Measurements from ENCODE around the gene PHF5A.
"Not testable (repeated sequence)": the region's sequence is repeated elsewhere in the genome, so short reads cannot be mapped to it uniquely, and the experiment has no call there.

Gene PHF5A

GRCh38 chr22:41446639-41447434, 21.7 kb downstream of the PHF5A start, which contains the start of gene TOB2:
Gene TOB2 (minus strand): TSS chr22:41446801. CDS start chr22:41437345, 9,456 bp downstream.
- peak; percentile 91 for DNase-seq

GRCh38 chr22:41446057-41446501, 22.4 kb downstream of the PHF5A start:
- peak; percentile 10 for DNase-seq

- DNase-seq: peak; percentile 13
Observed at GRCh38 chr22:41445129-41446056, 23.1 kb downstream of the PHF5A start.

GRCh38 chr22:41444360-41445128, 23.9 kb downstream of the PHF5A start:
- peak; percentile 75 for DNase-seq

GRCh38 chr22:41442240-41442792, 26.2 kb downstream of the PHF5A start:
- DNase-seq: no peak

GRCh38 chr22:41440511-41440910, 28.0 kb downstream of the PHF5A start:
- DNase-seq: not testable (repeated sequence)

- DNase-seq: no peak
Observed at GRCh38 chr22:41437198-41437597, 31.3 kb downstream of the PHF5A start.

- DNase-seq: no peak
Observed at GRCh38 chr22:41436322-41437113, 32.0 kb downstream of the PHF5A start.

- no peak for DNase-seq
Observed at GRCh38 chr22:41435560-41435959, 32.9 kb downstream of the PHF5A start.

- DNase-seq: not testable (repeated sequence)
Observed at GRCh38 chr22:41434361-41435003, 34.0 kb downstream of the PHF5A start.

GRCh38 chr22:41433480-41433879, 35.0 kb downstream of the PHF5A start:
- DNase-seq: not testable (repeated sequence)

GRCh38 chr22:41431656-41432055, 36.8 kb downstream of the PHF5A start:
- no peak for DNase-seq

- no peak for DNase-seq
Observed at GRCh38 chr22:41429951-41430332, 38.5 kb downstream of the PHF5A start.

- no peak for DNase-seq
Observed at GRCh38 chr22:41429232-41429950, 39.1 kb downstream of the PHF5A start.

GRCh38 chr22:41425660-41426365, 42.7 kb downstream of the PHF5A start:
- DNase-seq: no peak

- DNase-seq: no peak
Observed at GRCh38 chr22:41418717-41419116, 49.8 kb downstream of the PHF5A start.

- no peak for DNase-seq
Observed at GRCh38 chr22:41417622-41418390, 50.7 kb downstream of the PHF5A start.

- DNase-seq: no peak
Observed at GRCh38 chr22:41415554-41415953, 52.9 kb downstream of the PHF5A start.
